Measurements from ENCODE around the gene CDKN2C.
"Not testable (repeated sequence)": the region's sequence is repeated elsewhere in the genome, so short reads cannot be mapped to it uniquely, and the experiment has no call there.

Gene CDKN2C

DNA sequence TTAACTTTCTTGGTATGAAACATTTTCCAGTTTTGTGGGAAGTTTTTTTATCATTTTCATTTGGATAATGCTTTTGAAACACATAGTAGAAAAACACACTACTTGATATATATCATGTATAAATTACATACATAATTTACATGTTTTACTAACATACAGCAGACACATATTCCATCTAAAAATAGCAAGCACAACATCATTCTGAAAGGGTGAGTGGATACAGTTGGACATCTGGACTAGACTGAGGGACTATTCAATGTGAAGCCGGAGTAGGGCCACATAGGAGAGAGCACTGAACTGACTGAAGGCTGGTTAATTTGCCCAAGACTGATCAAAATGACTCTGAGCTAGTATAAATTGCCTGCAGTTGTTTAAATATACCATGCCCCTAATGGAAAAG is 11.7 kb downstream of the CDKN2C start:
- no peak for DNase-seq

DNA sequence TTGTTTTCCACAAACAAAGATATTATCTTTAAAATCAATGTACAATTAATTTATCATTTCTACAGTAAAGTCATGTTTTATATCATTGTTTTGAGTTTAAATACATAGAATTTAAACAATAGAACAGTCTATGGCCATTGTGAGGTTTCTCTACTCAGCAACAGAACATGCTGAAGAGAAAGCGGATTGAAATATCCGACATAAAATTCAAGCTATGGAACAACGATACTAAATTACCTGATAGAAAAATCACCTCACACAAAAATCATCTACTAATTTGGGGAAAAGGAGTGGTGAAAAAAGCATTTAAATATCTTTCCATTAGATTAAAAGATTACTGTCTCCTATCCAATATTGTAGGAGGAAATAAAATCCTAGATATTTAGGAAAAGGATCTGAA is 12.6 kb downstream of the CDKN2C start:
- no peak for DNase-seq

DNA sequence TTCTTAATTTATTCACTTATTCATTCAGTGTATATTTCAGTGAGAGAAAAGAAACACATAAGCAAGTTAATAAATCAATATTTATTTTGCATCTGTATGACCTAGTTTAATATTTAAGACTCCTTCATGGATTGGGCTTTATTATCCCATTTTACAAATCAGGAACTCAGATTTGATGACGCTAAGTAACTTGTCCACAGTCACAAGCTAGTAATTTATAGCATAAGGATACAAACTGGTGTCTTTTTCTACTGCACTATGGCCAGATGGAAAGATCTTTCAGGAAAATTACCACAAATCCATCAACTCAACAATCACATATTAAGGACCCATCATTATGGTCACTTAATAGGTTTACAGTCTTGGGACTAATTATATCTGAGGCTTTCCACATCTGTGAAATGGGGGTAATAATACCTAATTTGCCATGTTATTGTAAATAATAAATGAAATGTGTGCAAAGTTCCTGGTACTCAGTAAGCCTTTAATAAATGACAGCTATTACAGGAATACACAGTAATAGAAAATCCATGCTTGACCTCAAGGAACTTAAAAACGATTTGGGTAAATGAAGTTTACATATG is 13.3 kb downstream of the CDKN2C start:
- no peak for DNase-seq

DNA sequence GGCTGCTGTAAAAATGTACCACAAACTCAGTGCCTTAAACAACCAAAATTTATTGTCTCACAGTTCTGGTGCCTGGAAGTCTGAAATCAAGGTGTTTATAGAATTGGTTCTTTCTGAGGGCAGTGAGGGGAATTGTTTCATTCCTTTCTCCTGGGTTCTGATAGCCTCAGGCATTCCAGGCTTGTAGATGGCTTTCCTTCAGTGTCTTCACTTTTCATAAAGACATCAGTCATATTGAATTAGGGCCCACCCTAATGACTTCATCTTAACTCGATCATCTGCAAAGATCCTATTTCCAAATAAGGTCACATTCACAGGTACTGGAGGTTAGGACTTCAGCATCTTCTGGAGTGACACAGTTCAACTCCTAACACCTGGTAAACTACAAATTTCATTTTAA is 15.0 kb downstream of the CDKN2C start:
- no peak for DNase-seq

DNA sequence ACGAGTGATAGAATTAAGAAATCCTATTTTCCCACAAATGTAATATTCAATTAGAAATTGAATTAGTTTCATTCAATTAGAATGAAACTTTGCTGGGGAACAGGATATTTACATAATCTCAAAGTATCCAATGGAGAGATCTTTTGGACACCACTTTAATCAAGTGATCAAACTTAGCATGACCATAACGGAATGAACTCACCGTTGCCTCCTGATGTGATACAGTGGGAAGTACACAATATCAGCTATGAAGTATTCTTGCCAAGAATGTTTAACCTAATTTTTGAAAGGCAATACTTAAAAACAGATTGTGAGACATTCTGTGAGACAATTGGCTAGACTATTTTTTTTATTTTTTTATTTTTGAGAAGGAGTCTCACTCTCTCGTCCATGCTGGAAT is 16.6 kb downstream of the CDKN2C start:
- no peak for DNase-seq

DNA sequence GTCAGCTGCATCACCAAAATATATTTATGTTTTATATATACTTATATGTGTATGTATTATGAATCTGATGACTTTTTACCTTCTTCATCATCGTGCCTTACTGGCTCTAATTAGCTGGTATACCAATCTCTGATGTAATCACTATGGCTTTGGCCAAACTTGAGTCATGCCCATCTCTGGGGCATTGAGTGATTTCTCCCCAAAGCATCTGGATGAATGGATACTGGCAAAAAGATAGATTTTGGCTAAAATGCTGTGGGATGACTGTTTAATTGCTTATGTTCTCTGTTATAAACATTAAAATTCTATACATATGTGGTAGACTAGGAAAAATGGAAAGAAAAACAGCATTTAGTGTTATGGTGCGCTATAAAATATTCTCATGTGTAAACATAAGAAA is 19.6 kb downstream of the CDKN2C start:
- DNase-seq = no peak

DNA sequence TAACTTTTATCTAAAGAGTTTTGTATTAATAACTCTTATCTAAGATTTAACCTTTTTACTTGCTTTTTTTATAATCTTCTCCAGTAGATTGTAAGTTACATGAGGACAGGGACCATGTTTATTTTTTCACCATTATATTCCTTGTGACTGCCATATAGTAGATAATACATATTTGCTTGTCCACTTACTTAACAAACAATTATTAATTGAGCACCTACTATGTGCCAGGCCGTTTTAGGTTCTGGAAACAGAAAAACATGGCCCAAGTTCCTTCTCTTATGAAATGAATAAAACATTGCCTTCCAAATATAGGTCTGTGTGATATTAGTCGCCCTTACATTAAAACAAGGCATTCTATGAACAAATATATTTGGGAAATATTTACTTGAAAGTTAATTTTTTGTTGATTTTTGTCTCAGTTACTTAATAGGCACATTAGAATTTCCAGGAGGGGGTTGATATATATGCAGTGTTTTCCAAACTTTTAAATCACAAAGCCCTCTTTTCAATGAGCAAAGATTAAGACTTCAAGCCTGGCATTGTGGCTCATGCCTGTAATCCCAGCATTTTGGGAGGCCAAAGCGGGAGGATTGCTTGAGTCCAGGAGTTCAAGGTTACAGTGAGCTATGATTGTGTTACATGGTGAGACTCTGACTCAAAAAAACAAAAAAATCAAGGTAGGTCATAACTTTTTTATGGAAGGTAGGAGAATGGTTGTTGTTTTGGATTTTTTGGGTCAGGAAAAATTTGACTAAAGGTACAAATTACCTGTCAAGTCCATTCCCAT is 22.7 kb downstream of the CDKN2C start:
- DNase-seq = no peak

DNA sequence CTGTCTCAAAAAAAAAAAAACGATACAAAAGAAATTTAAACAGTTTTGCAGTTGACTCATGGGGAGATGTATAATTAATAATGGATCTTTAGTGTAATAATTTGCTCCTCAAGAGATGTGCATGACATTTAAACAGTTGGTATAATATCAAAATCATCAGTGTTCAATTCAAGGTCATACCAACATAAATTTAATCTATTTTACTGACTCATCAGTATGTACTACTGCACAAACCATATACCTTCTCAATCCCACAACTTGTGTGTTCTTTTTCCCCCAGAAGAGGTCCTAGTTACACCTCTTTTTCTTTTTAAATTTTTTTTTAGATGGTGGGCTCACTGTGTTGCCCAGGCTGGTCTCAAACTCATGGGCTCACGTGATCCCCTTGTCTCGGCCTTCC is 23.6 kb downstream of the CDKN2C start:
- DNase-seq = no peak

DNA sequence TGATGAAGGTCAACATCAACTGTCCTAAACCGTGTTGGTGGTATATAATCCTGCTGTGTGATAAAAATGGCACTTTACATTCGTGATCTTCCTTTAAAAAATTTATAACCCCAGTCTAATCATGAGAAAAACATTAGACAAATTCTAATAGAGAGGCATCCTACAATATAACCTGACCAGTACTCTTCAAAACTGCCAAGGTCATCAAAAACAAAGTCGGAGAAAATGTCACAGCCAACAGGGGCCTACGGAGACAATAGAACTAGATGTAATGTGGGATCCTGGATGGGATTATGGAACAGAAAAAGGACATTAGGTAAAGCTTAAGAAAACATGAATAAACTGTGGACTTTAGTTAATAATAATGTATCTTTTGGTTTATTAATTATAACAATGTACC is 25.0 kb downstream of the CDKN2C start:
- DNase-seq = no peak

DNA sequence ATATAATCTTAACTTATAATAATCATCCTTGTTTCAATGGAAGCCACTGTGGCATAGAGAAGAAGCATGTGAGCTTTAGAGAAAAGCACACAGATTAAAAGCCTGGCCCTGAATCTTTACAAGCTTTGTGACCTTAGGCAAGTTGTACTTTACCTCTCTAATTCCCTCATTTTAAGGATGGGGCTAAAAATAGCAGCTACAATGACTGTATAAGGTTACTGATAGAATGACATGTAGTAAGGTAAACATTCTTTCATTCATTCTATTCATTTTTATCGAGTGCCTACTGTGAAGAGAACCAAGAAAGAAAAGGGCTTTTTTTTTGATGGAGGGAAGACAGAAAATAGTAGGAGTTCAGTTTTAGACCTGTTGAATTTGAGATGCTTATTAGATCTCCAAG is 25.6 kb downstream of the CDKN2C start:
- no peak for DNase-seq

DNA sequence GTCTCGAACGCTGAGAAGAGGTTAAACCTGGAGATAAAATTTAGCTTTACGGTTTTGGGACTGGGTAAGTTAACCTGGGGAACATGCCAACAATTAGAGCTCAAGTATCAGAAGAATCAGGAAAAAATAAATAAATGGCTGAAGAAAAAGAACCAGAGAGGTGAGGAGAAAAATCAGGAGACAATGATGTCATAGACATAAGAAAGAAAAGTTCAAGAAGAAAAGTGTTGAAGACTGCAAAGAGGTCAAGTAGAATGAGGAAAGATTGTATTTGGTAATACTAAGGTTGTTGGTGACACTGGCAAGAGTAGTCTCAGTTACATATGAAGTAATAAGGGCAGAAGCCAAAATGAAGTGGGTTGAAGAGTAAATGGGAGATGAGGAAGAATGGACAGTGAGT is 26.0 kb downstream of the CDKN2C start:
- DNase-seq = no peak

DNA sequence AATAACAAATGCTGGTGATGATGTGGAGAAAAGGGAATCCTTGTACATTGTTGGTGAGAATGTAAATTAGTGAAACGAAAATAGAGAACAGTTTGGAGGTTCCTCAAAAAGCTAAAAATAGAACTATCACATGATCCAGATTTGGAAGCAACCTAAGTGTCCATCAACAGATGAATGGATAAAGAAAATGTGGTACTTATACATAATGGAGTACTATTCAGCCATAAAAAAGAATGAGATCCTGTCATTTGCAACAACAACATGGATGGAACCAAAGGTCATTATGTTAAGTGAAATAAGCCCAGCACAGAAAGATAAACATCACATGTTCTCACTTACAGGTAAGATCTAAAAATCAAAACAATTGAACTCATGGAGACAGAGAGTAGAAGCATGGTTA is 29.3 kb downstream of the CDKN2C start:
- not testable (repeated sequence) for DNase-seq

DNA sequence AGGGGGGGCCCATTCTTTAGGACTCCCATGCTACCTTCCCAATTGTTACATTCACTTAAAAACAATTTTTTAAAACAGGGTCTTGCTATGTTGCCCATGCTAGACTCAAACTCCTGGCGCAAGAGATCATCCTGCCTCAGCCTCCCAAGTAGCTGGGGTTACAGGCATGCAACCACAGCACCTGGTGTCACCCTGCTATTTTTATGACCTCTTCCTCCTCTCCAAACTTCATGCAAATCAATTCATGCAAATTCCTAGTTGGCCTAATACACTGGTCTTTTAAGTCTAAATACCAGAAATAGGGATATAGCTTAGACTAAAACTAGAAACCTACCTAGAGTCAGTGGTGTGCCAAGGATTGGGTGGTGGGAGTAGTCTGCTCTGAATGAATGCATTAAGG is 30.1 kb downstream of the CDKN2C start:
- no peak for DNase-seq

DNA sequence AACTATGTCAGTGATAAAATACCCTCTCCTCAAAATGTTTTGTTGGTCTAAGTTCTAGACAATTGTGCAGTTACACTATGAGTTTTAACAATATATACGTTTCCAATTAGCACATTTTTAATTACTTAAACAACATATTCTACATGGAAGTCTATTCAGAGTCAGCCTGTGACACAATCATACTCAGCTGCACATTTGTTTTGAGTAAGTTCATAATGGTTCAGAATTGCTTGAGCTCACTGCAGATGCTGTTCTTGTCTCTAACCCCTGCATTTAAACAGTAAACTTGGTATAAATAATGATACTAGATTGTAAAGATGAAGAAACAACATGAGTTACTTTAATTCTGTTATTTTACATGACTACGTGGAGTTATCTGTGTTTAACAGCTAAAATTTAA is 30.6 kb downstream of the CDKN2C start:
- no peak for DNase-seq

DNA sequence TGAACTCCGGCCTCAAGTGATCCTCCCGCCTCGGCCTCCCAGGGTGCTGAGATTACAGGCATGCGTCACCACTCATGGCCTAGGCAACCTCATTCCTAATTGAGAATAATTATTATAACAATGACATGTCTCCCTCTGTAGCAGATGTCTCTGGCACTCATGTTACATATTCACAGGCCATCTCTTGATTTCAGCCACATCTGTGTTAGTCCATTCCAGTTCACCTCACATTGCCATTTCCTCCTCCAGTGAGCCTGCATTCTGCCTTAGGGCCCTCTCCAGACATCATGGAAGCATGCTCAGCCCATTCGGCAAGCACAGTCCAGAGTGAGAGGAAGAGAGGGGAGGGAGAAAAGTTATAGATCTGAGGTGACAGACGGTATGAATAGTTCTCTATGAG is 32.5 kb downstream of the CDKN2C start:
- no peak for DNase-seq

DNA sequence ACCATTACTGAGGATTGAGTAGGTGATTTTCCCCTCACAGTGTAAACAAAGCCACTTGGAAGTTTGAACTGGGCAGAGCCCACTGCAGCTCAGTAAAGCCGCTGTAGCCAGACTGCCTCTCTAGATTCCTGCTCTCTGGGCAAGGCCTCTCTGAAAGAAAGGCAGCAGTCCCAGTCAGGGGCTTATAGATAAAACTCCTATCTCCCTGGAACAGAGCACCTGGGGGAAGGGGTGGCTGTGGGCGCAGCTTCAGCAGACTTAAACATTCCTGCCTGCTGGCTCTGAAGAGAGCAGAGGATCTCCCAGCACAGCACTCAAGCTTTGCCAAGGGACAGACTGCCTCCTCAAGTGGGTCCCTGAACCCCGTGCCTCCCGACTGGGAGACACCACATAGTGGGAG is 35.5 kb downstream of the CDKN2C start:
- DNase-seq = not testable (repeated sequence)

DNA sequence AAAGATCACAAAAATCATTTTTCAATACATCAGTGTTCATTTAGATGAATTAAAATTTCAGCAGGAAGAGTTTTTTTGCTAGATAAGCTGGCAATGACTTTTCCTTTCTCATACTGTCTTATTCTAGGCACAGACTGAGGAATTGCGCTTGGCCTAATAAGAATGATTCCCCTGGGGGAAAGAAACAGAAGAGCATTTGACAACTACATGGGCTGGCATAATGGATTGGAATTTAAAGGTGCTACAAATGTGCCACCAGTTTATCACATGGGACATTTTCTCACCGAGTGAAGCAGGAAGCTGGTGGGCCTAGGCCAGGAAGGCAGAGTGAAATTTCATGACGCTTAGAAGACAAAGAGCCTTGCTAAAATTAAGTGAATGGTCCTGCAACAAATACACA is 39.3 kb downstream of the CDKN2C start:
- DNase-seq = no peak

DNA sequence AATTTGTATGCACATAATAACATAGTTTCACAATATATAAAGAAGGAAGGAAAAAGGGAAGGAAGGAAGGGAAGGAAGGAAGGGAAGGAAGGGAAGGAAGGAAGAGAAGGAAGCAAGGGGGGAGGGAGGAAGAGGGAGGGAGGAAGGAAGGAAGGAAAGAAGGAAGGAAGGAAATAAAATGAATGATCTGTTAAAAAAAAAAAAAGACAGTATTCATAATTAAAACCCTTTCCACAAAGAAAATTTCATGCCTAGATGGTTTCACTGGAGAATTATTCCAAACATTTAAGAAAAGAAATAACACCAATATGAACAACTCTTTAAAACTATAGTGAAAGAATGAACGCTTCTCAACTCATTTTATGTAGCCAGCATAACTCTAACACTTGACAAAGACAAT is 44.8 kb downstream of the CDKN2C start:
- DNase-seq = no peak

DNA sequence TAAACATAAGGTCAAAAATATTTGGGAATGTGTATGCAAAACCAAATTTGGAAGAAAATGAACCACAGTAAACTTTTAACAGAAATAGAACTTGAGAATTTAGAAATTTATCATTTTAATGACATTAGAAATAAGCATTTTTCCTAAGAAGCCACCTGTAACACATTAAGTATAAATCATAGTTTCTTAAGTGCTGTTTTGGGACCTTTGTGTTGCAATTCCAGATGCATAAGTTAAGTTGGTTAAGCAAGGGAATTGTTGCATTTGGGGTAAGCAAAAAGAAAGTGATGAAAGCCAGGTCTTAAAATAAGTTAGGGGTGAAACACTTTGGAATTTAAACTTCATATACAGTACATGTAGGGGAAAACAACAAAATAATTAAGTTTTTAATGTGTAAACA is 49.8 kb downstream of the CDKN2C start:
- no peak for DNase-seq
